Stimulated activated CD8-positive, alpha-beta memory T cell treated with anti-CD3 and anti-CD28 coated beads, Interleukin-7, amount 100 ng/mL, for 1 hour (primary cell): ENCODE results near the gene IKBKE.
"Not testable (repeated sequence)": the region's sequence is repeated elsewhere in the genome, so short reads cannot be mapped to it uniquely, and the experiment has no call there.

ENCODE experiments used
- DNase-seq, 2 donors: peaks; one replicate each; pipeline ENCODE4 v3.0.0-alpha.2; 2020; ENCODE audit warnings: low read depth in 2 of 2

The IKBKE gene

DNA sequence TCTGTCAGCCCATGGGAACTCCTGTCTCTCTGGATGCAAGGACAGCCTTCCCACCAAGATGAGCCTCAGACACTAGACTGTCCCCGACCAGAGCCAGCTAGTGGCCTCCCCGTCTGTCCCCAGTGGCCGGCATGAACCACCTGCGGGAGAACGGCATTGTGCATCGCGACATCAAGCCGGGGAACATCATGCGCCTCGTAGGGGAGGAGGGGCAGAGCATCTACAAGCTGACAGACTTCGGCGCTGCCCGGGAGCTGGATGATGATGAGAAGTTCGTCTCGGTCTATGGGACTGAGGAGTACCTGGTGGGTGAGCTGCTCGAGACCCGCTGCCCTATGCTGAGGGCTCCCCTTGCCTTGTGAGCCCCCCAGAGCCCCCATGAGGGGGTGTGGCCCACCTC lies 5.8 kb downstream of the IKBKE start:
- no peak for DNase-seq

DNA sequence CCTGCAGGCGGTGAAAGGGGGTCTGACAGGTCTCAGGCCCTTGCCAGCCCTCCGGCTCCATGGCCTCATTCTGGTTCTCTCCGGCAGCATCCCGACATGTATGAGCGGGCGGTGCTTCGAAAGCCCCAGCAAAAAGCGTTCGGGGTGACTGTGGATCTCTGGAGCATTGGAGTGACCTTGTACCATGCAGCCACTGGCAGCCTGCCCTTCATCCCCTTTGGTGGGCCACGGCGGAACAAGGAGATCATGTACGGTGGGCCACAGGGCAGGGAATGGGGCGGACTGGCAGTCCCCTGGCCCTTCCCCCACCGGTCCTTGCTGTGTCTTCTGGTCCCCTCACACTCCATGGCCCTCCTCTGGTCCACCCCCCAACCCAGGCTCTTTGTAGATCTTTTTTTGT lies 6.3 kb downstream of the IKBKE start:
- DNase-seq: no peak

GRCh38 chr1:206477110-206477509 lies 6.8 kb downstream of the IKBKE start:
- no peak for DNase-seq

DNA sequence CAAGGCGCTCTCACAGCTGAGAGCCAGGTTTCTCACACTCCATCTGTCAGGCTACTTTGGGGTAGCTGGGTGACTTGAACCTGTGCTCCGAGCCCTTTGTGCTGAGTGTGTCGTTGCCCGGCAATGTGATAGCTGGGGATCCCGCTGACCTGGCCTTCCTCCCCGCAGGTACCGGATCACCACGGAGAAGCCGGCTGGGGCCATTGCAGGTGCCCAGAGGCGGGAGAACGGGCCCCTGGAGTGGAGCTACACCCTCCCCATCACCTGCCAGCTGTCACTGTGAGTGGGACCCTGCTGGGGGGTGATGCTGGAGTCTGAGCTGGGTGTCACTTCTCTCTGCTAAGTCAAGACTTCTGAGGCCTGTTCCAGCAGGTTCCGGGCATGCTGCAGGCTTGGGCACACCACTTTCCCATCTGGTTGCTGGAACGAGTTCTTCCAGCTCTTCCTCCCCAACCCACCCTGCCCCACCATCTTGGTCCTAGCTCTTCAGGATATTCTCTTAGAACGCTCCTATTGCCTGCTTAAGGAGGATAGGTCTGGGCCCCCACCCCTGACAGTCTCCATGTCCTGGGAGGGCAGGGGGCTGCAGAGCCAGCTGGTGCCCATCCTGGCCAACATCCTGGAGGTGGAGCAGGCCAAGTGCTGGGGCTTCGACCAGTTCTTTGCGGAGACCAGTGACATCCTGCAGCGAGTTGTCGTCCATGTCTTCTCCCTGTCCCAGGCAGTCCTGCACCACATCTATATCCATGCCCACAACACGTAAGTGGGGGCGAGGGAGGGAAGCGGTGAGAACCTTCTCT lies 7.5 kb downstream of the IKBKE start:
- DNase-seq: no peak

DNA sequence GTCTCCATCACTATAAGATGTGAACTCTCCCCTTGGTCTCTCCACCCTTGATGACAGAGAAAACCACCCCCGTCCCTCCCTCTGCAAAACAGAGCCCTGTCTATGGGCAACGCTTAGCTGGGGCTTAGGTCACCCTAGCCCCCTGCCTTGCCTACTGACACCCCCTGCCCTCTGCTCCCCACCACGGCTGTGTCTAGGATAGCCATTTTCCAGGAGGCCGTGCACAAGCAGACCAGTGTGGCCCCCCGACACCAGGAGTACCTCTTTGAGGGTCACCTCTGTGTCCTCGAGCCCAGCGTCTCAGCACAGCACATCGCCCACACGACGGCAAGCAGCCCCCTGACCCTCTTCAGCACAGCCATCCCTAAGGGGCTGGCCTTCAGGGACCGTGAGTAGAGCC lies 8.5 kb downstream of the IKBKE start:
- no peak for DNase-seq

DNA sequence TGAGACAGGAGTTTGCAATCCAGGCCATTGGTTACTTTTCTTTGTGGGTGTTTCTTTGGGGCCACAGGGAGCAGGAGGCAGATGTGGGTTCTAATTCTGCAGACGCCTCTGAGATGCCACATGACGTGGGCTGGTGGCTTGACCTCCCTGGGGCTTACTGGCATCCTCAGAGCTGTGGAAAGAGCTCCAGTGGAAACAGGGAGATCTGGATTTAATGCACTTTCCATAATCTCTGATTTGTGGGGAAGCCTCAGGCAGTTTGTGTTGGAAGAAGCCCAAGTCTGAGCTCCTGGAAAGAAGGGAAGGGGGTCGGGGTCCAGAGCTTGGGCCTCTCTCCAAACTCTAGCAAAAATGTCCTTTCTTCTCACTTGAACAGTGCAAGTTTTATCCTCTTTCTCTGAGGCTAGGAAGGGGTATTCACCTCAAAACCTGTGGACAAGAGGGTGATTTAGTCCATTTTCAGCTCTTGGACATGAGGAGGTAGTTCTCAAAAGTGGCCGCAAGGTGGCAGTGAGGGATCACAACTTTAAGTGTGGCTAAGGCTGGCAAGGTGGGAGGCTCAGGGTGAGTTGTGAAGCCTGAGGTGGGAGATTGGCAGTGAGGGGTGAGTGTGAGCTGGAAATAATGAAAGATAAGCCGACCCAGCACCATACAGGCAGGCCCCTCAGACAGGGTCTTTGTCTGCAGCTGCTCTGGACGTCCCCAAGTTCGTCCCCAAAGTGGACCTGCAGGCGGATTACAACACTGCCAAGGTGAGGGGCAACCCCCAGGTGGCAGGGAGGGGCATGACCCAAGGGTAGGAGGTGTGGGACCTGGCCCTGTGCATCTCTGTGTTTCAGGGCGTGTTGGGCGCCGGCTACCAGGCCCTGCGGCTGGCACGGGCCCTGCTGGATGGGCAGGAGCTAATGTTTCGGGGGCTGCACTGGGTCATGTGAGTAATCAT lies 9.2 kb downstream of the IKBKE start:
- DNase-seq: peak; percentile 32 to 49

- no peak for DNase-seq
Observed at GRCh38 chr1:206480211-206480610, 9.9 kb downstream of the IKBKE start.

DNA sequence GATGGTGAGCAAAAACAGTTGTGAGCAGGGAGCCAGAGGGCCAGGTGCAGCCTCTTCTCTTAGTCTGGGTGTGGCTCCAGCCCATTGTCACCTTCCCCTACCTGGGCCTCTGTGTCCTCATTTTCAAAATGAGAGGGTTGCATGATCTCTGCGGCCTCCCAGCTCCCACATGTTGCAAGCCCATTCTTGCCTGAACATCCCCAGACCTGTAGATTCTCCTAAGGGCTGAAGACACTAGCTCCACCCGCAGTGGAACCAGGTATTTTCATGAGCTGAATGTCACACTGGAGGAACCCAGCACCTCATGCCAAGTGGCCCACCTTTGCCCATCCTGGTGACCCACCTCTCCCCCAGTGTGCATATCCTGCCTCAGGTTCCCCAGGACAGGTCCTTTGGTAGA lies 12.3 kb downstream of the IKBKE start:
- no peak for DNase-seq

DNA sequence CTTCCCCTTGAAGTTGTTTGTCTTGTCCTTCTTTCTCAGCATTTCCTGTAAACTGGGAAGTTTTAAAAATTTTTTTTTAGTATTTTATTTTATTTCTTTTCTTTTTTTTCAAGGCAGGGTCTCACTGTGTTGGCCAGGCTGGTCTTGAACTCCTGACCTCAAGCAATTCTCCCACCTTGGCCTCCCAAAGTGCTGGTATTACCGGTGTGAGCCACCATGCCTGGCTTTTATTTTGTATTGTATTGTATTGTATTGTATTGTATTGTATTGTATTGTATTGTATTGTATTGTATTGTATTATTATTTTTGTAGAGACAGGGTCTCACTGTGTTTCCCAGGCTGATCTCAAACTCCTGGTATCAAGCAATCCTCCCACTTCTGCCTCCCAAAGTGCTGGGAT lies 13.6 kb downstream of the IKBKE start:
- not testable (repeated sequence) for DNase-seq

GRCh38 chr1:206484901-206485300 lies 14.6 kb downstream of the IKBKE start:
- no peak for DNase-seq

DNA sequence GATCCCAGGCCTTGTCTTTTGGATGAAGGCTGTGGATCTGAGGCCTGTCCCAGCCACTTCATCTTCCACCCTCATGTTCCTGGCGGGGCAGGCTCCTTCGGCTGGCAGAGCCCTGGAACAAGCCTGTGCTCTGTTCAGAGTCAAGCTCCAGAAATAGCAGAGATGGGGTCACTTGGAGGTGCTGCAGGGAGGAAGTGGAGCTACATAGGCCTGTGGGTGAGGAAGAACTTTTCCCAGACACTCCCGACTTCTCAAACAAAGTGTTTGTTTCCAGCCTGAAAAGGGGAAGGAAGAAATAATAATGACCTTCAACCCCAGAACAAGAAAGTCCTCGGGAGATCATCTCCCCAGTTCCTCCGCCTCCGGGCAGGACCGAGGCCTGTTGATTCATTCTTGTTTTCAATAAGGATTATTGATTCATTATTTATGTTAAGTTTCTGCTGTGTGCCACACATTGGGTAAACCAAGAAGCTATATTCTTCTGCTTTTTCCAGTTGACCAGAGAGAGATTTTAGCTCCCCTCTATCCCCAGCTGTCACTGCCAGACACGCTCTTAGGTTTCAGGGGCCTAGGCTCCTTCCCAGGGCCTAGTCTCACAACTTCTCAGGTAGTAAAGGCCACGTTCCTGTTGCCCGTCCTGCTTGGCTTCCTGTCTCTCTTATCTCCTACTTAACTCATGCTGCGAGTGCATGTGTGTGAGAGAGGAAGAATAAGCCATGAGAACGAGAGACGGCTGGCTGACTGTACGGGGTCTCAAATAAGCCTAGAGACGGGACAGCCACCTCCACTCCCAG lies 16.9 kb downstream of the IKBKE start:
- no peak for DNase-seq

DNA sequence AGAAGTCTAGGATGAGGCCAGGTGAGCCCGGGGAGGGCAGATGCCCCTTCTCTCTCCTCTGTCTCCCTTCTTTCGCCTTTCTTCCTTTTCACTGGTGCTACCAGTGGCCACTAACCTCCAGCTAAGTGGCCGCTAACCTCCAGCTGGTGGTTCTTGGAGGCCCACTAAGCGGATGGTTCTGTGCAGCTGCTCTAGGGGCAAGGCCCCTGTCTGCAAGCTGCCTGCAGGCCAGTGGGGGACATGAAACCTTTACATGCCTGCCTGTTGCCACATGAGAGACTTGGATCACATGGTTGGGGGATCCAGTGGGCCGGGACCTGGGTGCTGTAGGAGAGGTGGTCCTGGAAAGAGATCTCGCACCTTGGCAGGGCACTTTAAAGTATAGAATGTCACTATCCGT lies 17.7 kb downstream of the IKBKE start:
- DNase-seq: no peak

GRCh38 chr1:206488466-206488865 lies 18.2 kb downstream of the IKBKE start:
- no peak for DNase-seq

DNA sequence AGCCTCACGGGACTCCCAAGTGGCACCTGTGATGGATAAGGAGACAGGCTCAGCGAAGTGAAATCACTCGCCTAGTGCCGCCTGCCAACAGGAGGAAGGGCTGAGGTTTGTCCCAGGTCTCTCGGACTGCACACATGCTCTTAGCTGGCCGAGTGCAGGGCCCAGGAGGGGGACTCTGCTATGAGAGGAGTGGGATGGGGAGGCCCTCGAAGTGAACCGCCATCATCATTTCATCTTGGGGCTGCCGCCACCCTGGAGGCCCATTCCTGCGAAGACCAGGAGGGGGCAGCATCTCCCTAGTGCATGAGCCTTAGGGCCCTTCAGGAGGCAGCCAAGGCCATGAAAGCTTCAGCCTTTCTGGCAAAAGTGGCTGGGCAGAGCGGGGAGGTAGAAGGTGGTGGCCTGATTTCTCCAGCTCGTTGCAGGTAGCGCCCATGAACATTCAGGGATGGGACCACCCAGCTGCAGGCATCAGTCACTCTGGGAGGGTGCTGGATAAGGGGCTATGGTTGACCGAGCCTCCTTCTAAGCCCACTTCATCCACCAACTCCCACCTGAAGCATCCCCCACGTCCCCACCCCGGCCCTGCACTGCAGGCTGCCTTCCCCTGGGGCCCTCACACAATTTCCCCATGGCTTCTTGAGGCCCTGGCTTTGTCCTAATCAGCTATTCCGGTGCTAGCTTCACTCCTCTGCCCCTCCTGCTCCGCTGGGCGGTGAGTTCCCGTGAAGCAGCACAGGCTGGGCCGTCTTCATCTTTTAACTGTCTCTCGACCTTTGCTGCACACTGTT lies 19.9 kb downstream of the IKBKE start:
- DNase-seq: peak; percentile 40 to 49

- DNase-seq: no peak
Observed at GRCh38 chr1:206490771-206491405, 20.6 kb downstream of the IKBKE start.

- no peak for DNase-seq
Observed at GRCh38 chr1:206491616-206492015, 21.3 kb downstream of the IKBKE start.

- no peak for DNase-seq
Observed at GRCh38 chr1:206492589-206492988, 22.3 kb downstream of the IKBKE start.

- DNase-seq: no peak
Observed at GRCh38 chr1:206493279-206493678, 23.0 kb downstream of the IKBKE start.

DNA sequence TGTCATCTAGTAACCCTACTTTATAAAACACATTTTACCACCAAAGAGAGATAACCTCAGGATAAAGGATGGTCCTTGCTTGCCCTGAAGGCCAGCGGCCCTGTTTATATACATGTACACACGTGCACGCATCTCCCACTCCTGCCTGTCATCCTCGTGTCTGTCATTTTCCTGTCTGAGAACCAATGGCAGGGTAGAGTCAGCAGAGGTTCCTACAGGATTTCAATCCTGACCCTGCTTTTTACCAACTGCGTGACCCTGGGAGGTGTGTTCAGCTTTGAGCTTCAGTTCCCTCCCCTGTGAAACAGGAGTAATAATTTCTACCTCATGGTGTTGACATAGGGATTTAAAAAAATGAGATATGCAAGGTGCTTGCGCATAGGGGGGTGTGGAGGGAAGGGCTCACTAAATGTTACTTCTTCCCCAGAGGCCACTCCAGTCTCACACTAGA lies 24.8 kb downstream of the IKBKE start:
- no peak for DNase-seq

DNA sequence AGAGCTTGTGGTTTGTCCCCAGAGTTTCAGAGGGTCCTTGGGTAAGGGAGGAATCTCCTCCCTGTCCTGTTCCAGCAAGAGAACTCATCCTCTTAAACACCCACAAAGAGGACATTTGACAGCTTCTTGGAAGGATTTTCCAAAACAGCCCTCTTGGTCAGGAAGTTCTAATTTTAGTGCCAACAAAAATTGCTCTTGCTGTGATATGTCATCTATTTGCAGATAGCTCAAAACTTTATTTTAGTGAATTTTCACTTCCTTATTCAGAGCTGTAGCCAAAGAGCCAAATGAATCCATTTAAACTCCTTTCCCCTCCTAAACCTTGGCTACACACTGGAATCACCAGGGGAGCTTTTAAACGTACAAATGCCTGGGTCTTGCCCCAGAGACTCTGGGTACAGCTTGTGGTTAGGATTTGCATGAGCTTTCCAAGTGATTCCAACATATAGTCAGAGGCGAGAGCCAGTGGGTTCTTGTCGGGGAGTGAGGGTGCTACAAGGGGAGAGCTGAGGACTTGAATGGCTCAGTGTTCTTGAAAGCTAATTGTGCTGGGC lies 25.3 kb downstream of the IKBKE start:
- DNase-seq: no peak
